SK-N-SH (cell line): Measurements from ENCODE around the gene CERS6. TPM values are rescaled to one million over a fixed set of nuclear protein-coding genes. Genes with fewer than 3 reads are reported as not detected.

Source experiments
- CTCF ChIA-PET: fragments of 300-600, 350-600 bp; formaldehyde crosslinking; extraction: SDS; loops from one replicate; lab custom pipeline; 2021; lab: Yijun Ruan, JAX
- POLR2A ChIA-PET: fragments of 350-600 bp; sonication (Branson Sonifier 250); formaldehyde crosslinking; extraction: SDS; loops from one replicate; lab custom pipeline; 2020; ENCODE audit warnings: antibody characterized with exemption, inconsistent platforms; lab: Yijun Ruan, JAX
- DNase-seq: peaks from one replicate; pipeline ENCODE4 v3.0.0; 2012
- H2AFZ ChIP-seq: fragments of 200-600 bp; sonication (generic); 2 replicates; pipeline ENCODE4 v1.8.1; 2016; ENCODE audit warnings: antibody characterized with exemption, mild to moderate bottlenecking, low read depth
- H3F3A ChIP-seq: fragments of 200-600 bp; sonication (generic); replicated peaks from 2 replicates; pipeline ENCODE3; 2016; ENCODE audit warnings: antibody characterized with exemption, mild to moderate bottlenecking; ENCODE audit not compliant: insufficient read depth
- H3K27ac ChIP-seq, 2 experiments: fragments of 200-500 bp in 1 of 2; fragments of 200-600 bp in 1 of 2; sonication (Bioruptor generic) in 1 of 2; sonication (generic), shearing (Covaris generic) in 1 of 2; 2 replicates each; pipeline versions ENCODE4 v1.5.1 to v1.6.1; 2014 to 2016; ENCODE audit warnings: low read depth in 2 of 2, inconsistent platforms in 1 of 2, low read length in 1 of 2, mild to moderate bottlenecking in 1 of 2, mixed read lengths in 1 of 2
- H3K27me3 ChIP-seq: fragments of 200-600 bp; sonication (generic), shearing (Covaris generic); 2 replicates; pipeline ENCODE4 v1.6.1; 2016; ENCODE audit warnings: mixed run types; ENCODE audit not compliant: insufficient read depth
- H3K36me3 ChIP-seq, 2 experiments: fragments of 200-500 bp in 1 of 2; fragments of 200-600 bp in 1 of 2; sonication (Bioruptor generic) in 1 of 2; sonication (generic) in 1 of 2; replicated peaks in 1 of 2; 2 replicates each; pipeline versions ENCODE3 to v1.5.1; 2014 to 2016; ENCODE audit warnings: low read length in 1 of 2, mild to moderate bottlenecking in 1 of 2; ENCODE audit not compliant: insufficient read depth in 2 of 2, control insufficient read depth in 1 of 2
- H3K4me1 ChIP-seq, 2 experiments: fragments of 200-500 bp in 1 of 2; fragments of 200-600 bp in 1 of 2; sonication (Bioruptor generic) in 1 of 2; sonication (generic), shearing (Covaris generic) in 1 of 2; 2 replicates each; pipeline versions ENCODE4 v1.5.1 to v1.6.1; 2014 to 2016; ENCODE audit warnings: low read depth in 1 of 2, low read length in 1 of 2, mixed run types in 1 of 2; ENCODE audit not compliant: insufficient read depth in 2 of 2, control insufficient read depth in 1 of 2
- H3K4me2 ChIP-seq: fragments of 200-600 bp; sonication (generic), shearing (Covaris generic); 2 replicates; pipeline ENCODE4 v1.6.1; 2017; ENCODE audit warnings: mixed run types
- H3K4me3 ChIP-seq, 2 experiments: fragments of 200-500 bp in 1 of 2; fragments of 200-600 bp in 1 of 2; sonication (Bioruptor generic) in 1 of 2; sonication (generic), shearing (Covaris generic) in 1 of 2; 2 replicates each; pipeline versions ENCODE4 v1.5.1 to v1.8.1; 2014 to 2016; ENCODE audit warnings: low read depth in 2 of 2, inconsistent platforms in 1 of 2, low read length in 1 of 2, mild to moderate bottlenecking in 1 of 2, mixed read lengths in 1 of 2, moderate library complexity in 1 of 2
- H3K79me2 ChIP-seq: fragments of 200-600 bp; sonication (generic); 2 replicates; pipeline ENCODE4 v1.8.1; 2017; ENCODE audit warnings: mild to moderate bottlenecking; ENCODE audit not compliant: insufficient read depth
- H3K9ac ChIP-seq: fragments of 200-600 bp; sonication (generic); 2 replicates; pipeline ENCODE4 v1.6.1; 2017; ENCODE audit warnings: mixed run types
- H3K9me2 ChIP-seq: fragments of 200-600 bp; sonication (generic); 2 replicates; pipeline ENCODE4 v1.6.1; 2017; ENCODE audit warnings: mixed run types
- H3K9me3 ChIP-seq: fragments of 200-600 bp; sonication (generic); 2 replicates; pipeline ENCODE4 v1.6.1; 2017; ENCODE audit warnings: mixed run types, mild to moderate bottlenecking, moderate library complexity
- H4K20me1 ChIP-seq: fragments of 200-600 bp; sonication (generic); 2 replicates; pipeline ENCODE4 v1.6.1; 2017; ENCODE audit warnings: mild to moderate bottlenecking, mixed run types; ENCODE audit not compliant: insufficient read depth
- CTCF ChIP-seq: fragments of 200-600 bp; sonication (generic); IDR thresholded peaks from 2 replicates; pipeline ENCODE4 v1.6.1; 2017; ENCODE audit warnings: antibody characterized with exemption, mild to moderate bottlenecking, moderate library complexity
- EP300 ChIP-seq, 2 experiments: IDR thresholded peaks; 2 replicates each; pipeline versions ENCODE4 v1.4.0 to v1.6.1; 2012; ENCODE audit warnings: borderline replicate concordance in 1 of 2, low read depth in 1 of 2, low read length in 1 of 2
- FOSL2 ChIP-seq: IDR thresholded peaks from 2 replicates; pipeline ENCODE4 v1.4.0; 2012; ENCODE audit warnings: low read depth, mild to moderate bottlenecking, moderate library complexity, borderline replicate concordance
- FOXJ3 ChIP-seq: sonication (generic); formaldehyde crosslinking; IDR thresholded peaks from 2 replicates; pipeline ENCODE4 v1.5.1; 2020; ENCODE audit warnings: mild to moderate bottlenecking, missing genetic modification reagents
- FOXM1 ChIP-seq: IDR thresholded peaks from 2 replicates; pipeline ENCODE4 v1.4.0; 2012; ENCODE audit warnings: low read depth, mild to moderate bottlenecking
- GATA2 ChIP-seq: sonication (generic); formaldehyde crosslinking; IDR thresholded peaks from 2 replicates; pipeline ENCODE4 v1.5.0; 2020; ENCODE audit warnings: mild to moderate bottlenecking, missing genetic modification reagents
- JUND ChIP-seq: IDR thresholded peaks from 2 replicates; pipeline ENCODE4 v1.4.0; 2012
- MEF2A ChIP-seq: IDR thresholded peaks from 2 replicates; pipeline ENCODE4 v1.4.0; 2012; ENCODE audit warnings: low read depth, borderline replicate concordance
- POLR2AphosphoS5 ChIP-seq: IDR thresholded peaks from 2 replicates; pipeline ENCODE4 v1.6.1; 2012; ENCODE audit warnings: low read depth, low read length
- RCOR1 ChIP-seq: fragments of 150-350 bp; IDR thresholded peaks from 2 replicates; pipeline ENCODE4 v1.6.1; 2017; ENCODE audit warnings: antibody characterized with exemption, low read length
- RFX5 ChIP-seq: IDR thresholded peaks from 2 replicates; pipeline ENCODE4 v1.6.1; 2012; ENCODE audit warnings: mild to moderate bottlenecking, improper control_type of control experiment, low read length
- SIN3A ChIP-seq: IDR thresholded peaks from 2 replicates; pipeline ENCODE4 v1.6.1; 2012; ENCODE audit warnings: low read depth, mild to moderate bottlenecking, low read length, moderate library complexity, borderline replicate concordance
- SMC3 ChIP-seq: IDR thresholded peaks from 2 replicates; pipeline ENCODE4 v1.6.1; 2012; ENCODE audit warnings: low read depth, low read length, improper control_type of control experiment
- TCF12 ChIP-seq: IDR thresholded peaks from 2 replicates; pipeline ENCODE4 v1.4.0; 2012
- YY1 ChIP-seq: IDR thresholded peaks from 2 replicates; pipeline ENCODE4 v1.4.0; 2012; ENCODE audit warnings: low read depth, mild to moderate bottlenecking
- polyA plus RNA-seq, 3 experiments: library from polyadenylated mRNA; depleted of rRNA; stranded (reverse); fragments of >200 nt; gene quantifications; 2 replicates each; pipeline ENCODE4 v1.2.3, GENCODE V29; 2012
- TF ChIP-seq, protein P1 (sequence below): IDR thresholded peaks from 2 replicates; pipeline ENCODE4 v1.4.0; 2012; ENCODE audit warnings: low read depth, borderline replicate concordance
- TF ChIP-seq, protein P2 (sequence below): IDR thresholded peaks from 2 replicates; pipeline ENCODE4; 2012
- TF ChIP-seq, protein P3 (sequence below): fragments of 150-350 bp; IDR thresholded peaks from 2 replicates; pipeline ENCODE4 v1.6.1; 2017; ENCODE audit warnings: antibody characterized with exemption, low read length, low read depth, borderline replicate concordance

The CERS6 gene
- polyA plus RNA-seq, 1 of the 3 experiments (the other 2 are of a cell fraction) = 1.8 TPM

- Histone ChIP-seq H2AFZ (no peak overlapping the region), H3K9me2 (no peaks in the 10 kb centered on the region), H3K4me1 (peaks cover 0 to 23% of the 10 kb centered on the region in 2 experiments; a peak in 2 of 4 replicates), H3K27me3 (no peaks in the 10 kb centered on the region), H3K79me2 (no peaks in the 10 kb centered on the region), H3K36me3 (no peaks in the 10 kb centered on the region), H3F3A (no peaks in the 10 kb centered on the region), H3K4me3 (no peak overlapping the region), H3K9me3 (no peaks in the 10 kb centered on the region), H3K9ac (no peak overlapping the region), H3K27ac (no peak overlapping the region), H3K4me2 (no peak overlapping the region), H4K20me1 (no peaks in the 10 kb centered on the region)
- TF ChIP-seq CTCF = no peak
- TF ChIP-seq MEF2A = no peak
- no peak for TF ChIP-seq JUND
- no peak for TF ChIP-seq TCF12
- TF ChIP-seq, protein P1, sequence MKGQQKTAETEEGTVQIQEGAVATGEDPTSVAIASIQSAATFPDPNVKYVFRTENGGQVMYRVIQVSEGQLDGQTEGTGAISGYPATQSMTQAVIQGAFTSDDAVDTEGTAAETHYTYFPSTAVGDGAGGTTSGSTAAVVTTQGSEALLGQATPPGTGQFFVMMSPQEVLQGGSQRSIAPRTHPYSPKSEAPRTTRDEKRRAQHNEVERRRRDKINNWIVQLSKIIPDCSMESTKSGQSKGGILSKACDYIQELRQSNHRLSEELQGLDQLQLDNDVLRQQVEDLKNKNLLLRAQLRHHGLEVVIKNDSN = no peak
- TF ChIP-seq YY1 = no peak
- no peak for TF ChIP-seq FOXJ3
- TF ChIP-seq, protein P2, sequence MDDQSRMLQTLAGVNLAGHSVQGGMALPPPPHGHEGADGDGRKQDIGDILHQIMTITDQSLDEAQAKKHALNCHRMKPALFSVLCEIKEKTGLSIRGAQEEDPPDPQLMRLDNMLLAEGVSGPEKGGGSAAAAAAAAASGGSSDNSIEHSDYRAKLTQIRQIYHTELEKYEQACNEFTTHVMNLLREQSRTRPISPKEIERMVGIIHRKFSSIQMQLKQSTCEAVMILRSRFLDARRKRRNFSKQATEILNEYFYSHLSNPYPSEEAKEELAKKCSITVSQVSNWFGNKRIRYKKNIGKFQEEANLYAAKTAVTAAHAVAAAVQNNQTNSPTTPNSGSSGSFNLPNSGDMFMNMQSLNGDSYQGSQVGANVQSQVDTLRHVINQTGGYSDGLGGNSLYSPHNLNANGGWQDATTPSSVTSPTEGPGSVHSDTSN = no peak
- TF ChIP-seq RFX5 = no peak
- TF ChIP-seq FOSL2 = no peak
- TF ChIP-seq RCOR1 = no peak
- TF ChIP-seq FOXM1 = no peak
- no peak for TF ChIP-seq EP300 (IDR thresholded peaks at IDR 0.05; ENCODE audit: borderline replicate concordance in 1 of 2, low read depth in 1 of 2, low read length in 1 of 2)
- TF ChIP-seq SMC3 = no peak
- TF ChIP-seq, protein P3, sequence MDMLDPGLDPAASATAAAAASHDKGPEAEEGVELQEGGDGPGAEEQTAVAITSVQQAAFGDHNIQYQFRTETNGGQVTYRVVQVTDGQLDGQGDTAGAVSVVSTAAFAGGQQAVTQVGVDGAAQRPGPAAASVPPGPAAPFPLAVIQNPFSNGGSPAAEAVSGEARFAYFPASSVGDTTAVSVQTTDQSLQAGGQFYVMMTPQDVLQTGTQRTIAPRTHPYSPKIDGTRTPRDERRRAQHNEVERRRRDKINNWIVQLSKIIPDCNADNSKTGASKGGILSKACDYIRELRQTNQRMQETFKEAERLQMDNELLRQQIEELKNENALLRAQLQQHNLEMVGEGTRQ = no peak
- no peak for TF ChIP-seq POLR2AphosphoS5
- TF ChIP-seq SIN3A = no peak
- TF ChIP-seq GATA2 (CRISPR knock-in tag) = no peak
- DNase-seq = no peak
- ChIA-PET POLR2A (no interaction called here), CTCF (interaction anchor here (0.6 to 1.3 kb wide), 5 partner anchors 10 to 304 kb away, joined by 3 to 4 read pairs (median 3); no protein-coding TSS in a partner anchor)
Measured at GRCh38 chr2:168650781-168651180, 194.7 kb downstream of the CERS6 start.
